HepG2 (cell line): ENCODE data around the gene SEMA3B. TPM values are rescaled to one million over a fixed set of nuclear protein-coding genes. Genes with fewer than 3 reads are reported as not detected.

Experiments
- CBFB ChIP-seq: sonication (generic); formaldehyde crosslinking; IDR thresholded peaks from 2 replicates; pipeline ENCODE4 v1.4.0; 2020; ENCODE audit warnings: missing genetic modification reagents
- CEBPG ChIP-seq: IDR thresholded peaks from 2 replicates; pipeline ENCODE4 v1.6.1; 2016
- CHCHD3 ChIP-seq: sonication (generic); formaldehyde crosslinking; IDR thresholded peaks from 2 replicates; pipeline ENCODE4 v1.8.0; 2022; ENCODE audit warnings: mild to moderate bottlenecking, missing genetic modification reagents, moderate library complexity
- GATAD1 ChIP-seq: IDR thresholded peaks from 2 replicates; pipeline ENCODE4 v1.6.1; 2016; ENCODE audit warnings: missing genetic modification reagents, missing compliant biosample characterization
- KAT8 ChIP-seq: IDR thresholded peaks from 2 replicates; pipeline ENCODE4 v1.6.1; 2016; ENCODE audit warnings: missing genetic modification reagents, missing compliant biosample characterization
- KDM4B ChIP-seq: sonication (generic); formaldehyde crosslinking; IDR thresholded peaks from 2 replicates; pipeline ENCODE4 v1.4.0; 2020; ENCODE audit warnings: missing genetic modification reagents
- NFRKB ChIP-seq: fragments of 450-650 bp; IDR thresholded peaks from 2 replicates; pipeline ENCODE4 v1.6.1; 2017
- PPARG ChIP-seq: conservative IDR thresholded peaks from 2 replicates; pipeline ENCODE4 v1.6.1; 2016; ENCODE audit warnings: missing biosample characterization, missing genetic modification reagents
- RBFOX2 ChIP-seq: fragments of 200-400 bp; formaldehyde crosslinking; IDR thresholded peaks from 2 replicates; pipeline ENCODE4 v1.6.1; 2017; ENCODE audit warnings: low read depth, mild to moderate bottlenecking, low read length
- SNAI1 ChIP-seq: sonication (generic); formaldehyde crosslinking; IDR thresholded peaks from 2 replicates; pipeline ENCODE4 v1.5.0; 2020; ENCODE audit warnings: mild to moderate bottlenecking, missing genetic modification reagents, borderline replicate concordance
- SP4 ChIP-seq: sonication (generic); formaldehyde crosslinking; IDR thresholded peaks from 2 replicates; pipeline ENCODE4 v1.8.1; 2023; ENCODE audit warnings: mild to moderate bottlenecking, missing genetic modification reagents
- ZNF652 ChIP-seq: IDR thresholded peaks from 2 replicates; pipeline ENCODE4 v1.6.1; 2016; ENCODE audit warnings: low read depth, borderline replicate concordance
- polyA plus RNA-seq, 8 experiments: library from polyadenylated mRNA; depleted of rRNA in 3 of 8; stranded (reverse) in 7 of 8; unstranded in 1 of 8; fragments of >200 nt; fragmentation: Illumina TruSeq in 4 of 8; extraction: Trizol in 4 of 8; gene quantifications; 2 replicates each; pipeline versions ENCODE4 v1.2.1 to v1.2.3, GENCODE V29; 2011 to 2016; ENCODE audit warnings: low read depth in 4 of 8, missing spikeins in 1 of 8, mixed read lengths in 1 of 8; ENCODE audit not compliant: insufficient read depth in 1 of 8
- total RNA-seq, 5 experiments: library from RNA; depleted of rRNA; stranded (reverse); fragments of >200 nt; fragmentation: Illumina TruSeq; extraction: Trizol; gene quantifications; 2 replicates each; pipeline ENCODE4 v1.2.3, GENCODE V29; 2016; ENCODE audit warnings: low read depth in 1 of 5
- TF ChIP-seq, protein P1 (sequence below), 2 experiments: fragments of 450-650 bp in 1 of 2; sonication (generic) in 1 of 2; formaldehyde crosslinking in 1 of 2; IDR thresholded peaks; 2 replicates each; pipeline versions ENCODE4 v1.6.1 to v1.8.0; 2016 to 2022; ENCODE audit warnings: antibody characterized with exemption in 1 of 2, mild to moderate bottlenecking in 1 of 2, missing genetic modification reagents in 1 of 2
- TF ChIP-seq, protein P2 (sequence below): IDR thresholded peaks from 2 replicates; pipeline ENCODE4 v1.6.1; 2016; ENCODE audit warnings: missing genetic modification reagents, missing compliant biosample characterization
- TF ChIP-seq, protein P3 (sequence below): sonication (generic); formaldehyde crosslinking; IDR thresholded peaks from 2 replicates; pipeline ENCODE4 v1.8.0; 2023; ENCODE audit warnings: mild to moderate bottlenecking, missing genetic modification reagents
- TF ChIP-seq, protein P4 (sequence below): sonication (generic); formaldehyde crosslinking; conservative IDR thresholded peaks from 2 replicates; pipeline ENCODE4 v1.8.1; 2023; ENCODE audit warnings: missing genetic modification reagents

Gene SEMA3B
- total and polyA plus RNA-seq, 2 of the 13 experiments (the other 11 are each of a cell fraction or from before 2014, with no cell fraction given): 93.2 to 158 TPM

DNA sequence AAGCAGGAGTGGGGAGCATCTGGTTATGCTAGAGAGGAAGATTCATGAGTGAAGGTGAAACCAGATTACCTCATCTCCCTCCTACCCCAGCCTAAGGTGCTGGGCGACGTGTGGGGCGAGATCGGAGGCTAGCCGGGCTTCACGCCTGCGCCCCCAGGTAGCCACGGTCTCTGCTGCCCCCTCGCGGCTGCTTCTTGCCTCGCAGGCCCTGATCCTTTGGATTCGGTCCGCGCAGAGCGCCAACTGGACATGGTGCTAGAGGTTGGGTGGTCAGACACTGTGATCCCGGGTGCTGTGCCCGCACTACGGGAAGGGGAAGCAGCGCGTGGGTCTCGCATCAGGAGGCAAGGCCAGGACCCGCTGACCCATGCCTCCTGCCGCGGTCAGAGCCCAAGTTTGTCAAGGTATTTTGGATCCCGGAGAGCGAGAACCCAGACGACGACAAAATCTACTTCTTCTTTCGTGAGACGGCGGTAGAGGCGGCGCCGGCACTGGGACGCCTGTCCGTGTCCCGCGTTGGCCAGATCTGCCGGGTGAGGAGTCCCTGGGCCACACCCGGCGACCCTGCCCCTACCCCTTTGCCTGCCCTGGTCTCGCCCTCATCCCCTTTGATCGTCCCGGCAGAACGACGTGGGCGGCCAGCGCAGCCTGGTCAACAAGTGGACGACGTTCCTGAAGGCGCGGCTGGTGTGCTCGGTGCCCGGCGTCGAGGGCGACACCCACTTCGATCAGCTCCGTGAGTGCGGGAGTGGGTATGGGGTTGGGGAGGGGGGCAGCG, 4.2 kb downstream of the SEMA3B start (continued):
- TF ChIP-seq, protein P1, sequence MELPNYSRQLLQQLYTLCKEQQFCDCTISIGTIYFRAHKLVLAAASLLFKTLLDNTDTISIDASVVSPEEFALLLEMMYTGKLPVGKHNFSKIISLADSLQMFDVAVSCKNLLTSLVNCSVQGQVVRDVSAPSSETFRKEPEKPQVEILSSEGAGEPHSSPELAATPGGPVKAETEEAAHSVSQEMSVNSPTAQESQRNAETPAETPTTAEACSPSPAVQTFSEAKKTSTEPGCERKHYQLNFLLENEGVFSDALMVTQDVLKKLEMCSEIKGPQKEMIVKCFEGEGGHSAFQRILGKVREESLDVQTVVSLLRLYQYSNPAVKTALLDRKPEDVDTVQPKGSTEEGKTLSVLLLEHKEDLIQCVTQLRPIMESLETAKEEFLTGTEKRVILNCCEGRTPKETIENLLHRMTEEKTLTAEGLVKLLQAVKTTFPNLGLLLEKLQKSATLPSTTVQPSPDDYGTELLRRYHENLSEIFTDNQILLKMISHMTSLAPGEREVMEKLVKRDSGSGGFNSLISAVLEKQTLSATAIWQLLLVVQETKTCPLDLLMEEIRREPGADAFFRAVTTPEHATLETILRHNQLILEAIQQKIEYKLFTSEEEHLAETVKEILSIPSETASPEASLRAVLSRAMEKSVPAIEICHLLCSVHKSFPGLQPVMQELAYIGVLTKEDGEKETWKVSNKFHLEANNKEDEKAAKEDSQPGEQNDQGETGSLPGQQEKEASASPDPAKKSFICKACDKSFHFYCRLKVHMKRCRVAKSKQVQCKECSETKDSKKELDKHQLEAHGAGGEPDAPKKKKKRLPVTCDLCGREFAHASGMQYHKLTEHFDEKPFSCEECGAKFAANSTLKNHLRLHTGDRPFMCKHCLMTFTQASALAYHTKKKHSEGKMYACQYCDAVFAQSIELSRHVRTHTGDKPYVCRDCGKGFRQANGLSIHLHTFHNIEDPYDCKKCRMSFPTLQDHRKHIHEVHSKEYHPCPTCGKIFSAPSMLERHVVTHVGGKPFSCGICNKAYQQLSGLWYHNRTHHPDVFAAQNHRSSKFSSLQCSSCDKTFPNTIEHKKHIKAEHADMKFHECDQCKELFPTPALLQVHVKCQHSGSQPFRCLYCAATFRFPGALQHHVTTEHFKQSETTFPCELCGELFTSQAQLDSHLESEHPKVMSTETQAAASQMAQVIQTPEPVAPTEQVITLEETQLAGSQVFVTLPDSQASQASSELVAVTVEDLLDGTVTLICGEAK (IDR thresholded peaks at IDR 0.05): no peak
- TF ChIP-seq, protein P1 (CRISPR knock-in tag; IDR thresholded peaks at IDR 0.05): 0 out of 2 replicates have a peak, but pooled peaks have one; percentile 45
- TF ChIP-seq, protein P2, sequence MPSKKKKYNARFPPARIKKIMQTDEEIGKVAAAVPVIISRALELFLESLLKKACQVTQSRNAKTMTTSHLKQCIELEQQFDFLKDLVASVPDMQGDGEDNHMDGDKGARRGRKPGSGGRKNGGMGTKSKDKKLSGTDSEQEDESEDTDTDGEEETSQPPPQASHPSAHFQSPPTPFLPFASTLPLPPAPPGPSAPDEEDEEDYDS (CRISPR knock-in tag): 0 out of 2 replicates have a peak, but pooled peaks have one; percentile 27
- TF ChIP-seq ZNF652 (CRISPR knock-in tag) (no peak), KDM4B (CRISPR knock-in tag) (peak; percentile 89), CBFB (peak; percentile 44; the same call in 1 of the 2 replicates), RBFOX2 (peak; percentile 80), CEBPG (CRISPR knock-in tag) (0 out of 2 replicates have a peak, but pooled peaks have one; percentile 19), CHCHD3 (CRISPR knock-in tag) (peak; percentile 18; the same call in 1 of the 2 replicates), PPARG (CRISPR knock-in tag) (0 out of 2 replicates have a peak, but pooled peaks have one; percentile 36), GATAD1 (CRISPR knock-in tag) (peak; percentile 76), KAT8 (CRISPR knock-in tag) (peak; percentile 47; the same call in 1 of the 2 replicates), SP4 (CRISPR knock-in tag) (0 out of 2 replicates have a peak, but pooled peaks have one; percentile 27), NFRKB (no peak), SNAI1 (no peak)
- TF ChIP-seq, protein P3, sequence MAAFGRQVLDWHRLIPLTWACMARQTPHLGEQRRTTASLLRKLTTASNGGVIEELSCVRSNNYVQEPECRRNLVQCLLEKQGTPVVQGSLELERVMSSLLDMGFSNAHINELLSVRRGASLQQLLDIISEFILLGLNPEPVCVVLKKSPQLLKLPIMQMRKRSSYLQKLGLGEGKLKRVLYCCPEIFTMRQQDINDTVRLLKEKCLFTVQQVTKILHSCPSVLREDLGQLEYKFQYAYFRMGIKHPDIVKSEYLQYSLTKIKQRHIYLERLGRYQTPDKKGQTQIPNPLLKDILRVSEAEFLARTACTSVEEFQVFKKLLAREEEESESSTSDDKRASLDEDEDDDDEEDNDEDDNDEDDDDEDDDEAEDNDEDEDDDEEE (CRISPR knock-in tag): 0 out of 2 replicates have a peak, but pooled peaks have one; percentile 42
- TF ChIP-seq, protein P4, sequence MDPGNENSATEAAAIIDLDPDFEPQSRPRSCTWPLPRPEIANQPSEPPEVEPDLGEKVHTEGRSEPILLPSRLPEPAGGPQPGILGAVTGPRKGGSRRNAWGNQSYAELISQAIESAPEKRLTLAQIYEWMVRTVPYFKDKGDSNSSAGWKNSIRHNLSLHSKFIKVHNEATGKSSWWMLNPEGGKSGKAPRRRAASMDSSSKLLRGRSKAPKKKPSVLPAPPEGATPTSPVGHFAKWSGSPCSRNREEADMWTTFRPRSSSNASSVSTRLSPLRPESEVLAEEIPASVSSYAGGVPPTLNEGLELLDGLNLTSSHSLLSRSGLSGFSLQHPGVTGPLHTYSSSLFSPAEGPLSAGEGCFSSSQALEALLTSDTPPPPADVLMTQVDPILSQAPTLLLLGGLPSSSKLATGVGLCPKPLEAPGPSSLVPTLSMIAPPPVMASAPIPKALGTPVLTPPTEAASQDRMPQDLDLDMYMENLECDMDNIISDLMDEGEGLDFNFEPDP (CRISPR knock-in tag): 0 out of 2 replicates have a peak, but pooled peaks have one; percentile 6
